Astrocyte of the spinal cord (primary cell): Measurements from ENCODE around the gene CCNG2.

Source experiments
- DNase-seq: peaks from one replicate; pipeline ENCODE4 v3.0.0; 2011; ENCODE audit warnings: low read depth, low spot score
- H3K4me3 ChIP-seq: 2 replicates; pipeline ENCODE4 v1.5.1; 2011; ENCODE audit warnings: low read depth, mild to moderate bottlenecking, low read length, moderate library complexity
- CTCF ChIP-seq: IDR thresholded peaks from 2 replicates; pipeline ENCODE4 v1.5.1; 2012; ENCODE audit warnings: low read depth, mild to moderate bottlenecking, low read length, inconsistent platforms
- in situ Hi-C: cut with HindIII; loops from 2 replicates; pipeline ENCODE4 v1.10.0; 2017; ENCODE audit warnings: low sequenced_read_pairs

CCNG2 gene

GRCh38 chr4:77203380-77204197, 46.6 kb downstream of the CCNG2 start:
- no peak overlapping the region for H3K4me3 ChIP-seq
- TF ChIP-seq CTCF: peak; percentile 72
- in situ Hi-C loops: no loop called here
- peak; percentile 82 for DNase-seq

GRCh38 chr4:77204621-77205020, 47.6 kb downstream of the CCNG2 start:
- in situ Hi-C loops: no loop called here

GRCh38 chr4:77209012-77209411, 52.0 kb downstream of the CCNG2 start:
- no peak for DNase-seq
- no peak overlapping the region for H3K4me3 ChIP-seq
- no peak for TF ChIP-seq CTCF
- in situ Hi-C loops: no loop called here

More at GRCh38 chr4:77204621-77205020, 47.6 kb downstream of the CCNG2 start:
- no peak for DNase-seq
- TF ChIP-seq CTCF: no peak
- no peak overlapping the region for H3K4me3 ChIP-seq

GRCh38 chr4:77209936-77210335, 52.9 kb downstream of the CCNG2 start:
- no peak for TF ChIP-seq CTCF
- no peak overlapping the region for H3K4me3 ChIP-seq
- DNase-seq: no peak
- in situ Hi-C loops: no loop called here

GRCh38 chr4:77215107-77215506, 58.1 kb downstream of the CCNG2 start:
- no peak for TF ChIP-seq CTCF
- no peak overlapping the region for H3K4me3 ChIP-seq
- DNase-seq: no peak
- in situ Hi-C loops: no loop called here

- in situ Hi-C loops: no loop called here
- no peak for DNase-seq
- no peak overlapping the region for H3K4me3 ChIP-seq
- no peak for TF ChIP-seq CTCF
These were observed 60.5 kb downstream of the CCNG2 start for GRCh38 chr4:77217526-77217925.
